HG03354 (cell line): ENCODE results near the gene CALN1.
"Not testable (repeated sequence)": the region's sequence is repeated elsewhere in the genome, so short reads cannot be mapped to it uniquely, and the experiment has no call there.

Experiments used
- ATAC-seq: cut with Tn5 transposase; IDR thresholded peaks from one replicate; pipeline ENCODE4 v1.9.1; 2021; ENCODE audit warnings: mild to moderate bottlenecking; ENCODE audit not compliant: unreplicated experiment, poor library complexity, severe bottlenecking

The CALN1 gene

DNA sequence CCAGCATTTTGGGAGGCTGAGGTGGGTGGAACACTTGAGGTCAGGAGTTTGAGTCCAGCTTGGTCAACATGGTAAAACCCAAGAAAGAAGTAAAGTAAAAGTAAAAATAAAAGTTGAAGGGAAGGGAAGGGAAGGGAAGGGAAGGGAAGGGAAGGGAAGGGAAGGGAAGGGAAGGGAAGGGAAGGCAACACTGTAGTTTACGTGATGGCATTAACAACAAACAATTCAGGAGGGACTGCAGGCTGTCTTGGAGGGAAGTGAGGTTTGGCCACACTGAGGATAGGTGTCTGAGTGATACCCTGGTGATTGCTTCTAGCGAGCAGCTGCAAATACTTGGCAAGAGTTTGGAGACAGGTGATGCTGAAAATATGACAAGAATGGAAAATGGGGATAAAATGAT lies 298.0 kb downstream of the CALN1 start:
- no peak for ATAC-seq

DNA sequence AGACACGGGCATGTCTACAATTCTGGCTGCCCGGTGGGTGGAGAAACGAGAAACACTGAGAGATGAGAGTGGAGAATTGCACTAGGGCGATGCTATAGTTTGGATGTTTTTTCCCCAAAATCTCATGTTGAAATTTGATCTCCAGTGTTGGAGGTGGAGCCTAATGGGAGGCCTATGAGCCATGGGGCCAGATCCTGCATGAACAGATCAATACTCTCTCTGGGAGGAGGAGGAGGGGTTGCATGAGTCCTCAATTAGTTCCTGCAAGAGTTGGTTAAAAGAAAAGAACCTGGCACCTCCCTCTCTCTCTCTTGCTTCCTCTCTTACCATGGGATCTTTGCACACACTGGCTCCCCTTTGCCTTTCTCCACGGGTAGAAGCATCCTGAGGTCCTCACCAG lies 299.1 kb downstream of the CALN1 start:
- no peak for ATAC-seq

DNA sequence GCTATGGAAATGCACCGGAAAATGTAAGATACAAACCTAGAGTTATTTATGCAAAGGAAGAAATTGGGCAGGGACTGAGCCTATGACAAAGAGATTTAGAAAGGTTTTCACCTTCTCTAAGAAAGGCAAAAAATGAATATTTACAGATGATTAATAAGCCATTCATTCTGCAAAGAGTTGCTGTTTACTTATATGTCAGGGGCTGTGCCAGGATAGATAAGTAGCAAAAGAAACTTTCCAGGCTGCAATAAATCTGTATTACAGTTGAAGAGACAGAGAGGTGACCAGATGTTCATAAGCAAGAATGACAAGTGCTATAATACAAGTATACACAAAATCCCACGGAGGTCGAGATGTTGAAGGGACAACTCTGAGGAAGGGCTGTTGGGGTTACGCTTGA lies 299.6 kb downstream of the CALN1 start:
- ATAC-seq = no peak

DNA sequence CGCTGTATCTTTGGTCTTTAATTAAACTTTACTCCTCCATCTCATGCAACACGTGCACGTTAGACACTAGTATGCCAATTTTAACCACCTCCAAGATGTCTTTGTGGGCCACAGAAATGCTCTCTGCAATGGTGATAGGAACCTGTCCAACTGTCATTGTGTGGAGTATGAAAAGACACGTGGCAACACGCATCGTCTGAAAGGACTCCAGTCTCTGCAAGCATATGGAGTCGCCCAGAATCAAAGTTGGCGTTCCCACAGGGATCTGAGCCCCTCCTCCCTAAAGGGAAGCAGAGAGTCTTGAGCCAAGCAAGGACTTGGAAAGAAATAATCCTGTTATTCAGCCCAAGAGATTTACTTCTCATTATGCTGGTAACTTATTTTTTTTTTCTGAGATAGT lies 301.1 kb downstream of the CALN1 start:
- ATAC-seq = no peak

DNA sequence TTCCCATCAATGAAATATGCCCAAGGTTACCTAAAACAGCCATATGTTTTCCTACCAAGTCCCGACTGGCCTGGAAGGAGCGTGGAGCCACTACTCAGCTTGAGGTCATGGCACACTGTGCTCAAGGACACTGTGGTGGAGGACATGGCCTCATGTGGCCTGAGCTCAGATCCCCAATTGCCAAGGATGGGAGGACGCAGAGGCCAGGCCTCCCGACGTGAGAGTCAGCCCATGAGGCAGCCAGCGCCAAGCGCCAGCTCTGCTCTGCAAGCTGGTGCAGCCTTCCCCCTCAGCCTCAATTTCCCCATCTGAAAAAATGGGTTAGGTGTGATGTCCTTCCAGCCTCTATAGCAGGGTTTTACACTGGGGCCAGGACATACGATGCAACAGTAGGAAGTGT lies 302.6 kb downstream of the CALN1 start:
- ATAC-seq = no peak

DNA sequence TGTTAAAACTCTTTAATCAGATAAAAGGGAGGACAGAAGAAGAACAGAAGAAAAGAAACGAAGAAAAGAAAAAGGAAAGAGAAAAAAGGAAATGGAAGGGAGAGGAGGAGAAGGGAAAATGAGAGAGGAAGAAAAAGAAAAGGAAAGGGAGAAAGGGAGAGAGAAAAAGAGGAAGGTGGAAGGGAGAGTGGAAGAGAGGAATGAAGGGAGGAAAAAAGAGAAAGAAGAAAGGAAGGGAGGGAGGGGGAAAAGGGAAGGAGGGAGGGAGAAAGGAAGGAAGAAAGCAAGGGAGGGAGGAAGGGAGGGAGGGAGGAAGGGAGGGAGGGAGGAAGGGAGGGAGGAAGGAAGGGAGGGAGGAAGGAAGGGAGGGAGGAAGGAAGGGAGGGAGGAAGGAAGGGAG lies 305.7 kb downstream of the CALN1 start:
- no peak for ATAC-seq

DNA sequence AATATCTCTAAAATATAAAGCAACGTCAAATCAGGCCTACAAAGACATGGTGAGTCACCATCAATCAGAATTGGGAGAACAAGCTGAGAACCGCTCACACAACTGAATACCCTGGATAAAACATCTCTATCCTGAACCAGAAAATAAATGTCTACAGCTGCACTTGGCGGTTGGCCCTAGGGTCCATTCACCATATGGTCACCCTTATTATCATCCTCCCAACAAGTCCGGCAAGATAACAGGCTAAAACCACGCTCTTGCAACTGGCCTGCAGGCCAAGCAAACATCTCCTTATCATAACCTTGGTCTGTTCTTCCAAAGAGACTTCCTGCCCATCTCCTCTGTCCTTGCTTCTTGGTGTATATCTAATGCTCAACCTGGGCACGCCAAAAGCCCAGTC lies 310.7 kb downstream of the CALN1 start:
- ATAC-seq = no peak

DNA sequence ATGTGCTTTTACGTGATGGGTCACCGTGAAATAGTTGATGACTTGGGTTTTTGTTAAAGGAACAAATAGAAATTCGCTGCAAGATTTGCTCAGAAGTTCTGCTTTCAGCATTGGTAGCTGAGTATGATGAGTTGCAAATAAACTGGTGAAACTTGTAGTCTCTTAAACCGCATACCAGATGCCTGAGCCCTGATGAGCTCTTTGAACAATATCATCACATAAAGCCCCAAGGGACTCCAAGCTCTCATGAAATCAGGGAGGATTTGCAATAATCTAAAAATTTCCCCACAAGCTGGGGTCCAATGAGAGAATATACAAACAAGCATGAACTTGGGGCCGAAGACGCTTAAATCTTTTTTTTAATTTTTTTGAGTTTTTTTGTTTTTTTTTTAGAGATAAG lies 312.4 kb downstream of the CALN1 start:
- no peak for ATAC-seq

DNA sequence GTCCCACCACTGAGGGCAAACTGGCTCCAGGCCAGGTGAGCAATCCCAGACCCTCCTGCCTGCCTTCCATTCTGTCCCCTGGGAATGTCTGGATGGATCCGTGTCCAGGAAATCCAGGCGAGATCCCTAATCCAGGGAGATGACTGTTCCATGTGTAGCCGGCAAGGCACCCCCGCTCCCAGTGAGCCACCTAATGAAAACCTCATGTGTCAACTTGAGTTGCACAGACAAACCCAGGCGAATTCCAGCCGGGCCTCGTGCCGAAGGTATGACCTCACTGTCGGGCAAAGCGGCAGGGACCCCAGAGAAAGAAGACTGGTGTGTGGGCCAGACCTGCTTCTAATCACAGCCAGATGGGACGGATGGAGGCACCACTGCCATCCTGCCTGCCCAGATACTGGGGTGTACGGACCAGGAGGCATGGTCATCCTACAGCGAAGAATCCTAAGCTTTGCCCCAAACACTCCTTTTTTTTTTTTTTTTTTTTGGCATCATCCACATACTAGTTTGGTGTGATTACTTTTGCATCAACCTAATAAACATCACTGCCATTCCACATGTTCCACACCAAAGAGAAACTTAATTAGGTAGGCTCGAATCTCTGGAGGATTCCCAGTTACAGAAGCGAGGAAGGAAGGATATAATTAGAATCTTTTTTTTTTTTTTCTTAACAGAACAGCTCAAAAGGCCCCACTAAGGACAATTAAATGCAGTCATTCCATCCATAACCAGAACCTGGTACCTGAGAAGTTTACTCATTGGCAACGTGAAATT lies 313.1 kb downstream of the CALN1 start:
- ATAC-seq = no peak

DNA sequence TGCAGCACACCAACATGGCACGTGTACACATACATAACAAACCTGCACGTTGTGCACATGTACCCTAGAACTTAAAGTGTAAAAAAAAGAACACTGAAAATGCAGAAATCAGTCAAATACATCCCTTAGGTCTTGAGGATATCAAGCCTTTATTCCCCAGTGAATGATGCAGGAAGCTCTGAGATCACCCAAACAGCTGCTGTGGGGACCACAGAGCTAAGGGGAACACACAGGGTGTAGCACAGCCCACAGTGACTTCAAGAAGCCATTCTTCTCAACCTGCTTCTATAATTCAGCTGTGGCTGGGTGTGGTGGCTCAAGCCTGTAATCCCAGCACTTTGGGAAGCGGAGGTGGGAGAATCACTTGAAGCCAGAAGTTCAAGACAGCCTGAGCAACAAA lies 314.9 kb downstream of the CALN1 start:
- ATAC-seq = no peak

DNA sequence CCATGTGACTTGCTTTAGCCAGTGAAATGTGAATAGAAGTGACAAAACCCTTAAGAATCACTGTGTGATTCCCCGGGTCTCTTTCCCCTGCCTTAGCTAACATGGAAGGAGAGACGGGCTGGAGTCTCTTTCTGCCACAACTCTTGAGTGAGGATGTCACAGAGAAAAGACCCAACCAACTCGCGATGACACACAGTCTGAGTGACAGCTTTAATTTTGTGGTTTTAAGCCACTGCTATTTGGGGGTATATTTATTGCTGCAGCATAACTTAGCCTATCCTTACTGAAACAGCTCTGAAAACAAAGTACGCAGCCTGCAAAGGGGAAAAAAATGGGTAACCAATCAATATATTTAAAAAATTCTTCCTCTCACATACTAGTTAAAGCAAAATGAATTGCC lies 319.4 kb downstream of the CALN1 start:
- no peak for ATAC-seq

DNA sequence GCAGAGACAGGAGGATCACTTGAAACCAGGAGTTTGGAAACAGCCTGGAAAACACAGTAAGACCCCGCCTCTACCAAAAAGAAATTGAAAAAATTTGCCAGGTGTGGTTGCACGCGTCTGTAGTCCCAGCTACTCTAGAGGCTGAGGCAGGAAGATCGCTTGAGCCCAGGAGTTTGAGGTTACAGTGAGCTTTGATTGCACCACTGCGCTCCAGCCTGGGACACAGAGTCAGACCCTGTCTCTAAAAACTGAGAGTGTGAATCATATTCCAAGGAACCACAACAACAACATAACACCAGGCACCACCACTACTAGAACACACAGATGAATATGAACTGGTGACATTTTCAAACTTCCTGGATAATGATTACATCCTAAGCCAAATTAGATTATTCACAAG lies 324.2 kb downstream of the CALN1 start:
- ATAC-seq = no peak

DNA sequence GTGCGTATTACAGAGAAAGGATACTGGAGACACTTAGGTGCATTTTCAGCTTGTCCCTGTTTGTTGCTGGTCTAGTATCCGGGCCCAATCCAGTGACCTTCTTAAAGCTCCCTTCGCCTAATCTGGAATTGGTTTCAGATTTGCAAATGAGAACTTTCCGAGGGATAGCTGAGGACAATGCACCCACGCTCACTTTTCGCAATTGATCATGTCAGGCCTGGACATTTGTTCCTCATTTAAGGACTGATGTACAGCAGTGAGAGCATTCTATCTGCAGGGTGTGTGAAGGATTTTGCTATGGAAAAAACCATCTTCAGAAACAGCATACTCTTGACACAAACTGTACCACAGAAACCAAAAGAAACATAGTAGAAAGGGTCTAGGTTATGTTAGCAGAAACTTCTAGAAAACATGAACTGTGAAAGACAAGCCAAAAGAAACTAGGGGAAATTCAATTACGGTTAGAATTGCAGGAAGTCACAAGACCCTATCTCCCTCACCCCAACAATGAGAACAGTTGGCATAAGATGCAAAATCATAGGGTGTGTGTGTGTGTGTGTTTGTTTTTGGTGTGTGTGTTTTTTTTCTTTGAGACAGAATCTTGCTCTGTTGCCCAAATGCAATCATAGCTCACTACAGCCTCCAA lies 331.1 kb downstream of the CALN1 start:
- ATAC-seq = no peak

DNA sequence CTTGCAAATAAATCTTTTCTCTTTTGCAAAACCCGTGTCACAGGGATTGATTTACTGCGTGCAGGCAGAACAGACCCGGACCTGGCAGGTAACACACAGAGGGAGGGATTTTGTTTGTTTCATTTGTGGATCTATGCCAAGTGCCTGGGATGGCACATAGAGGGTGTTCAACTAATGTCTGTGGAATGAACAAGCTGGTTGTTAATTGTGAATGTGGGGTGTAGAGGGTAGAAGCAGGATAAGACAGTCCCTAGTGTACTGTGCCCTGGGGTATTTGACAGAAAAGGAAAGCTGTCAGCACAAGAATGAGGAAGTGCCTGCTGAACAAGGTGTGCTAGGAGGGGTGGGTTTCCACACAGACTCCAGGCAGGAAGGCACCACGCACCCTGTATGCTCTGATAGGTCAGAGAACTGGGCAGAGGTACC lies 331.8 kb downstream of the CALN1 start:
- no peak for ATAC-seq

DNA sequence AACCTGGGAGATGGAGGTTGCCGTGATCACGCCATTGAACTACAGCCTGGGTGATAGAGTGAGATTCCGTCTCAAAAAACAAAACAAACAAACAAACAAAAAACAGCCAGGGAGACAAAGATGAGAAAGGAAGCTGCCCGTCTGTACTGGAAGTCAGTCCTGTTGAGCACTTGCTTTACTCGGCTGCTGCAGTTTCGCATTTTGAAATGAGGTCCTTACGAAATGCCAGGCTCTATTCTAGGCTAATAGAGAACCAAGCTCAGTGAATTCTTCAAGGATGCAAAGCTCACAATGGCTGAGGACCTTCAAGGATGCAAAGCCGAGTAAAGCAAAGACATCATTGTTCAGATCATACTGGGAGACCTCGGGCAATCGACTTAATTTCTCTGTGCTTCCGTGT lies 333.3 kb downstream of the CALN1 start:
- no peak for ATAC-seq

DNA sequence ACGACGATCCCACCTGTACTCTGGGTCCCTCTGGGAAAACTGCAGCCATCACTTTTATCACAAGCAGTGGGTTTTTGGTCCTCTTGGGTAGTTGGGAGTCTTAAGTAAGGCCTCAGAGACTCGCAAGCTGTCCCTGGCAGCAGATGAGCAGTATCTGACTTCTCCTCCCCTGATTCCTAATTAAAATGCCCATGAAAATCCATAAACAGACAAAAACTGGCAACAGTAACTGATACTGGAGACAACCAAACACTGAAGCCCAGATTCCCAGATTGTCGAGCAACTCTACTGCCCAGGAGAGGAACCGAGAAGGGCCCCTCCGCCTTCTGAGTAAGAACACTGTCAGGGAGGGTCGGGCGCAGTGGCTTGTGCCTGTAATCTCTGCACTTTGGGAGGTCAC lies 333.8 kb downstream of the CALN1 start:
- no peak for ATAC-seq

DNA sequence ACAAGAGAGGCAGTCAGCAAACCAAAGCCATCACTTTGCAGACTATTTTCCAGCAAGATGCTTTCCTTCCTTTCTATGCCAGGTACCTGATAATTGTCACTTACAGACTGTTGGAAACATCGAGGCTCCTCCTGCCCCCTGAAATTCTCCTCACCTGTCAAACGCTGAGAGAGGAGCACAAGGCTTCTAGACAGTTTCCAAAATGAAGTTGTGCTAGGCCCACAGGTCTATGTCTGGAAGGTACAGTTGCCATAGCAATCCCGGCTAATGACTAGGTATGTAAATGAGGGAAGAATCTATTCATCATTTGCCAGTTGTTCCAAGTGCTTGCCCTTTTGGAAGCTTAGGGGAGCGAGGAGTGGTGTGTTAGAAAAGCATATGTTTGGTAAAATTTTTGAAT lies 334.4 kb downstream of the CALN1 start:
- no peak for ATAC-seq

DNA sequence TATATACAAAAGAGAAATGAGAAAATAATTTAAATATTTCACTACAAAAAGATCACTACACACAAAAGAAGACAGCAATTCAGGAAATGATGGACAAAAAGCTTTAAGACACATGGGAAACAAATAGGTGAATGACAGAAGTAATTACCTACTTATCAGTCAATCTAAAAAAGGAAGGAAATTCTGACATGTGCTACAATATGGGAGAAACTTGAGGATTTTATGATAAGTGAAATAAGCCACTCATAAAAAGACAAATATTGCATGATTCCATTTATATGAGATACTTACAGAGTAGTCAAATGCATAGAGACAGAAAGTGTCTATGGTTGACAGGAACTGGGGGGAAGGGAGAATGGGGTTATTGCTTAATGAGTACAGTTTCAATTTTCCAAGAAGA lies 339.2 kb downstream of the CALN1 start:
- ATAC-seq = no peak

DNA sequence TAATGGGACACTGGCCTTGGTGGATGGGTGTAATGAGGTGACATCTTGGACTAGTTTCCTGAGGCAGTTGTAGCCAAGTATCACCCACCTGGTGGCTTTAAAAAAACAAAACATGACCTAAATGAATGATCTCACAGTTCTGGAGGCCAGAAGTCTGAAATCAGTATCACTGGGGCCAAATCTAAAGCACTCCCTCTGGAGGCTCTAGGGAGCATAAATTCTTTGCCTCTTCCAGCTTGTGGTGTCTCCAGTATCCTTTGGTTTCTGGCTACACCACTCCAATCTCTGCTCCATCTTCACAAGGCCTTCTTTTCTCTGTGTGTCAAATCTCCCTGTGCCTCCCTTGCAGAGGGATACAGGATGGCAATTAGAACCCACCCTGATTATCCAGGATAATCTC lies 342.9 kb downstream of the CALN1 start:
- ATAC-seq = no peak

DNA sequence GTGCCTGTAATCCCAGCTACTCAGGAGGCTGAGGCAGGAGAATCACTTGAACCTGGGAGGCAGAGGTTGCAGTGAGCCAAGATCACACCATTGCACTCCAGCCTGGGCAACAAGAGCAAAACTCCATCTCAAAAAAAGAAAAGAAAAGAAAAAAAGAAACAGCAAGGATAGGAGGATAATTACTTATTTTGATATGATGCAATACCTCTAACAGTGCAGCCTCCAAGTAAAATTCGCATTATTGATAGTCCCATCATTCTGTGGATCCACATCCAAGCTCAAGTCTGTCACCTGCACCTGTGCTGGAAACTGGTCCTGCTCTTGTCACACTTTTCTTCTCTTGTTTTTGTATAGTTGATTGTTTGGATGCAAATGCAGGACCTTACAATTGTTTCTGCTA lies 346.4 kb downstream of the CALN1 start:
- not testable (repeated sequence) for ATAC-seq

DNA sequence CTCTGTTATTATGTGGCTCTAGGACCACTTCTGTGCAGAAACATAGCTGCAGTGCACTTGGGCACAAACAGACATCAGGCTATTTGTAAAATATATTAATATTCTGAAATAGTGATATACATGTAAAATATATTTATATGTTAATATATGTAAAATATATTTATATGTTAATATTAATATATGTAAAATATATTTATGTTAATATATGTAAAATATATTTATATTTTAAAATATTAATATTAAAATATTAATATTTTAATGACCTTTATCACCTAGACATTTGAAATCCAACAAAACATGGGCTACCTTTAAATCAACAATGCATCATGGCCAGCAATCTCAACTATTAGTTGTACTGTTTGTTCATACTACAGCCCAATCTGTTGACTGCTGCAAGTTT lies 347.2 kb downstream of the CALN1 start:
- no peak for ATAC-seq

DNA sequence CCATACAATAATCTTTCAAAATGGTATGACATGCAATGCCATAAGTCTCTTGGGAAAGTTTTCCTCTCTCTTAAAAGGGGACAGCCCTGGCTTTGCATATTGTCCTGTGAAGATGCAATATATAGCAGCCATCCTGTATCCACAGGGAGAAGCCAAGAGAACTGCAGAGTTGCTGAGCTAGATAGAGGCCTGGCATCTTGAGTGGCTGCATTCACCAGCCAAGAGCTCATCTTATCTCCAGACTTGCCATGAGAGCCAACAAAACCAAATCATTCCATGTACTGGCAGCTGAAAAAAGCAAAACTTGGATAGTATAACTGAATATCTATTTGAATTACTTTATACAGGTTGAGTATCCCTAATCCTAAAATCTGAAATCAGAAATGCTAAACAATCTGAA lies 348.8 kb downstream of the CALN1 start:
- no peak for ATAC-seq
